WTC11 (cell line): ENCODE results near the gene LPP. TPM values are rescaled to one million over a fixed set of nuclear protein-coding genes. Genes with fewer than 3 reads are reported as not detected.

Experiments
- ATAC-seq: fragments of 200-7000 bp; cut with Tn5 transposase; 2 replicates; pipeline ENCODE4 v1.10.0; 2021; ENCODE audit warnings: mild to moderate bottlenecking, moderate library complexity
- CTCF ChIA-PET: fragments of 300-600 bp; sonication (Branson Sonifier 250); formaldehyde crosslinking; loops from one replicate; lab custom pipeline; 2021; ENCODE audit warnings: antibody characterized with exemption; lab: Charles Lee
- POLR2A ChIA-PET: fragments of 350-600 bp; sonication (Branson Sonifier 250); formaldehyde crosslinking; loops from one replicate; lab custom pipeline; 2021; ENCODE audit warnings: antibody characterized with exemption; lab: Charles Lee
- DNase-seq: peaks from one replicate; pipeline ENCODE4 v3.0.0; 2021; ENCODE audit warnings: low spot score
- H3K27ac Mint-ChIP-seq: 2 replicates; pipeline ENCODE4 v1.8.0; 2021; ENCODE audit warnings: mixed read lengths
- H3K27me3 Mint-ChIP-seq: 2 replicates; pipeline ENCODE4 v1.8.0; 2021; ENCODE audit warnings: low read depth, mild to moderate bottlenecking, moderate library complexity, mixed read lengths
- H3K36me3 Mint-ChIP-seq: 2 replicates; pipeline ENCODE4 v1.8.0; 2021; ENCODE audit warnings: mixed read lengths
- H3K4me1 Mint-ChIP-seq: 2 replicates; pipeline ENCODE4 v1.8.0; 2022; ENCODE audit warnings: mixed read lengths
- H3K4me3 Mint-ChIP-seq: 2 replicates; pipeline ENCODE4 v1.8.0; 2021; ENCODE audit warnings: mild to moderate bottlenecking, moderate library complexity, mixed read lengths
- H3K9me3 Mint-ChIP-seq: 2 replicates; pipeline ENCODE4 v1.8.0; 2021; ENCODE audit warnings: mixed read lengths
- FOXJ3 ChIP-seq: sonication (generic); formaldehyde crosslinking; IDR thresholded peaks from 2 replicates; pipeline ENCODE4 v1.9.0; 2021; ENCODE audit warnings: missing genetic modification reagents, mild to moderate bottlenecking, borderline replicate concordance
- JAZF1 ChIP-seq: fragments of 250-450 bp; sonication (Bioruptor Pico); IDR thresholded peaks from 2 replicates; pipeline ENCODE4 v1.9.0; 2021; ENCODE audit warnings: moderate library complexity, mild to moderate bottlenecking, inconsistent platforms
- KAT7 ChIP-seq: sonication (generic); formaldehyde crosslinking; IDR thresholded peaks from 2 replicates; pipeline ENCODE4 v1.8.1; 2023; ENCODE audit warnings: missing genetic modification reagents, mild to moderate bottlenecking, borderline replicate concordance
- NR1H2 ChIP-seq: sonication (generic); formaldehyde crosslinking; IDR thresholded peaks from 2 replicates; pipeline ENCODE4 v1.9.0; 2021; ENCODE audit warnings: mild to moderate bottlenecking, moderate library complexity, missing genetic modification reagents
- RORB ChIP-seq: fragments of 250-450 bp; sonication (Bioruptor Pico); IDR thresholded peaks from 2 replicates; pipeline ENCODE4 v1.9.0; 2021; ENCODE audit warnings: mild to moderate bottlenecking
- SOX15 ChIP-seq: fragments of 250-450 bp; sonication (Bioruptor Pico); IDR thresholded peaks from 2 replicates; pipeline ENCODE4 v1.9.0; 2021; ENCODE audit warnings: mild to moderate bottlenecking
- TEAD1 ChIP-seq: sonication (generic); formaldehyde crosslinking; IDR thresholded peaks from 2 replicates; pipeline ENCODE4 v1.8.0; 2022; ENCODE audit warnings: mild to moderate bottlenecking, missing genetic modification reagents
- TEAD4 ChIP-seq: sonication (generic); formaldehyde crosslinking; IDR thresholded peaks from 2 replicates; pipeline ENCODE4 v1.8.0; 2022; ENCODE audit warnings: mild to moderate bottlenecking, missing genetic modification reagents
- ZNF219 ChIP-seq: sonication (generic); formaldehyde crosslinking; IDR thresholded peaks from 2 replicates; pipeline ENCODE4 v1.8.0; 2023; ENCODE audit warnings: missing genetic modification reagents, mild to moderate bottlenecking, borderline replicate concordance
- ZNF423 ChIP-seq: fragments of 250-450 bp; sonication (Bioruptor Pico); IDR thresholded peaks from 2 replicates; pipeline ENCODE4 v2.1.2; 2022; ENCODE audit warnings: mild to moderate bottlenecking, moderate library complexity
- total RNA-seq: library from RNA; stranded (reverse); gene quantifications from 3 replicates; pipeline ENCODE4 v1.2.3, GENCODE V29; 2021
- TF ChIP-seq, protein P1 (sequence below): sonication (generic); formaldehyde crosslinking; IDR thresholded peaks from 2 replicates; pipeline ENCODE4 v1.8.1; 2022; ENCODE audit warnings: low read depth, mild to moderate bottlenecking, moderate library complexity, missing genetic modification reagents, borderline replicate concordance
- TF ChIP-seq, protein P2 (sequence below): sonication (generic); formaldehyde crosslinking; IDR thresholded peaks from 2 replicates; pipeline ENCODE4 v1.8.0; 2023; ENCODE audit warnings: missing genetic modification reagents, mild to moderate bottlenecking, borderline replicate concordance
- TF ChIP-seq, protein P3 (sequence below): sonication (generic); formaldehyde crosslinking; IDR thresholded peaks from 2 replicates; pipeline ENCODE4 v1.8.1; 2022; ENCODE audit warnings: mild to moderate bottlenecking, missing genetic modification reagents, moderate library complexity, borderline replicate concordance
- TF ChIP-seq, protein P4 (sequence below): fragments of 250-450 bp; sonication (Bioruptor Pico); IDR thresholded peaks from 2 replicates; pipeline ENCODE4 v1.8.0; 2021; ENCODE audit warnings: mild to moderate bottlenecking
- TF ChIP-seq, protein P5 (sequence below): fragments of 250-450 bp; sonication (Bioruptor Pico); IDR thresholded peaks from 2 replicates; pipeline ENCODE4 v1.9.0; 2021; ENCODE audit warnings: mild to moderate bottlenecking

LPP gene
- total RNA-seq, 1 experiment from 2014 or later, result 49.6 TPM

DNA sequence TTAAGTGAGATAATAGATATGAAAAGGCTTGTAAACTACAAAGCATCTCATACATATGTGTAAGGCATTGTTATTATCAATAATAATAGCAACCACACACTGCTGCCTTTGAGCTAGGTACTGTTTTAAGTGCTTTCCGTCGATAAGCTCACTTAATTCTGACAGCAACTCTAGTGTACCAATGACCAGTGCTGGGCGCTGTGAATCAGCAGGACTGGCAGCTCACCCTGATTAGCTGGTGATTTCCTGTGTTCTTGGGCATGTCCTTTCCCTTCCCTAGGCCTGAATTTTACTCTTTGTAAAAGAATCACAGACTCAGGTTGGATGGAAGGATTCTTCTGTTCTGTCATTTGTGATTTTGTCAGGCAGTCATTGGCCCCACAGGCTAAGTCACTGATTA, 215.6 kb downstream of the LPP start:
- ChIA-PET CTCF (no interaction called here), POLR2A (no interaction called here)
- peaks cover 5% of the 10 kb centered on the region for H3K36me3 Mint-ChIP-seq

DNA sequence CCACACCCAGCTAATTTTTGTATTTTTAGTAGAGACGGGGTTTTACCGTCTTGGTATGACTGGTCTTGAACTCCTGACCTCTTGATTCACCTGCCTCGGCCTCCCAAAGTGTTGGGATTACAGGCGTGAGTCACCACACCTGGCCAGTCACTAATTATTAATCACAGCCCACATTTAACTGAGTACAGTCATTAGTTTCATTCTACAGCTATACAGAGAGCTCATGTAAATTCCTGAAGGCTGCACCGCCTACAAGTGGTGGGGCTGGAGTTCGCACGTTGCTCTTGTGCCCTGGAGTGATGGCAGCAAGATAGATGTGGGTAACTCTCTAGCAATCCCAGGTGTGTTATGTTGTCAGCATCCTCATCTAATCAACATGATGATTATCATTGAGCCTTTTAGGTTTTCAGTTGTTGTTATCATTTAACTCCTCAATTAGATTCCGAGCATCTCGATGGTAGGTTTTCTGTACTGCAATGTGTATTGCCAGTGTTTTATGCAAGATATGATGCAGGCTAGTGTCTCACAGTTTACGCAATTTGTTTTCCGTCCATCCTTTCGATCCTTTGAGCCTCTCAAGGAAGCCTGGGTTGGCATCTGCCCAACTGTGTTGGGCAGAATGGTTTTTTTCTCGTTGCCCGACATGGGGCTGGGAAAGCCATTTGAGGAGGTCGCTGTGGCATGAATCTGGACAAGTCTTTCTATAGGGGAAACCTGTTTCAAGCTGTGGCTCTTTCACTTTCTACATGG, 216.3 kb downstream of the LPP start:
- TF ChIP-seq, protein P1, sequence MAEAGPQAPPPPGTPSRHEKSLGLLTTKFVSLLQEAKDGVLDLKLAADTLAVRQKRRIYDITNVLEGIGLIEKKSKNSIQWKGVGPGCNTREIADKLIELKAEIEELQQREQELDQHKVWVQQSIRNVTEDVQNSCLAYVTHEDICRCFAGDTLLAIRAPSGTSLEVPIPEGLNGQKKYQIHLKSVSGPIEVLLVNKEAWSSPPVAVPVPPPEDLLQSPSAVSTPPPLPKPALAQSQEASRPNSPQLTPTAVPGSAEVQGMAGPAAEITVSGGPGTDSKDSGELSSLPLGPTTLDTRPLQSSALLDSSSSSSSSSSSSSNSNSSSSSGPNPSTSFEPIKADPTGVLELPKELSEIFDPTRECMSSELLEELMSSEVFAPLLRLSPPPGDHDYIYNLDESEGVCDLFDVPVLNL (CRISPR knock-in tag), result no peak
- TF ChIP-seq, protein P2, sequence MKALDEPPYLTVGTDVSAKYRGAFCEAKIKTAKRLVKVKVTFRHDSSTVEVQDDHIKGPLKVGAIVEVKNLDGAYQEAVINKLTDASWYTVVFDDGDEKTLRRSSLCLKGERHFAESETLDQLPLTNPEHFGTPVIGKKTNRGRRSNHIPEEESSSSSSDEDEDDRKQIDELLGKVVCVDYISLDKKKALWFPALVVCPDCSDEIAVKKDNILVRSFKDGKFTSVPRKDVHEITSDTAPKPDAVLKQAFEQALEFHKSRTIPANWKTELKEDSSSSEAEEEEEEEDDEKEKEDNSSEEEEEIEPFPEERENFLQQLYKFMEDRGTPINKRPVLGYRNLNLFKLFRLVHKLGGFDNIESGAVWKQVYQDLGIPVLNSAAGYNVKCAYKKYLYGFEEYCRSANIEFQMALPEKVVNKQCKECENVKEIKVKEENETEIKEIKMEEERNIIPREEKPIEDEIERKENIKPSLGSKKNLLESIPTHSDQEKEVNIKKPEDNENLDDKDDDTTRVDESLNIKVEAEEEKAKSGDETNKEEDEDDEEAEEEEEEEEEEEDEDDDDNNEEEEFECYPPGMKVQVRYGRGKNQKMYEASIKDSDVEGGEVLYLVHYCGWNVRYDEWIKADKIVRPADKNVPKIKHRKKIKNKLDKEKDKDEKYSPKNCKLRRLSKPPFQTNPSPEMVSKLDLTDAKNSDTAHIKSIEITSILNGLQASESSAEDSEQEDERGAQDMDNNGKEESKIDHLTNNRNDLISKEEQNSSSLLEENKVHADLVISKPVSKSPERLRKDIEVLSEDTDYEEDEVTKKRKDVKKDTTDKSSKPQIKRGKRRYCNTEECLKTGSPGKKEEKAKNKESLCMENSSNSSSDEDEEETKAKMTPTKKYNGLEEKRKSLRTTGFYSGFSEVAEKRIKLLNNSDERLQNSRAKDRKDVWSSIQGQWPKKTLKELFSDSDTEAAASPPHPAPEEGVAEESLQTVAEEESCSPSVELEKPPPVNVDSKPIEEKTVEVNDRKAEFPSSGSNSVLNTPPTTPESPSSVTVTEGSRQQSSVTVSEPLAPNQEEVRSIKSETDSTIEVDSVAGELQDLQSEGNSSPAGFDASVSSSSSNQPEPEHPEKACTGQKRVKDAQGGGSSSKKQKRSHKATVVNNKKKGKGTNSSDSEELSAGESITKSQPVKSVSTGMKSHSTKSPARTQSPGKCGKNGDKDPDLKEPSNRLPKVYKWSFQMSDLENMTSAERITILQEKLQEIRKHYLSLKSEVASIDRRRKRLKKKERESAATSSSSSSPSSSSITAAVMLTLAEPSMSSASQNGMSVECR (CRISPR knock-in tag), result no peak
- TF ChIP-seq ZNF219 (CRISPR knock-in tag) (no peak), ZNF423 (CRISPR knock-in tag) (no peak), SOX15 (CRISPR knock-in tag) (no peak)
- TF ChIP-seq, all 79 proteins: peak for 0
- DNase-seq, result no peak
- no peak for ATAC-seq
- ChIA-PET POLR2A (no interaction called here), CTCF (no interaction called here)
- H3K4me3 Mint-ChIP-seq, result no peak overlapping the region
- peaks cover 5% of the 10 kb centered on the region for H3K36me3 Mint-ChIP-seq
- H3K27me3 Mint-ChIP-seq, result no peaks in the 10 kb centered on the region
- H3K4me1 Mint-ChIP-seq, result peaks cover 3% of the 10 kb centered on the region; the same call in 1 of the 2 replicates
- H3K27ac Mint-ChIP-seq, result peak overlapping the region; percentile 23; the same call in 1 of the 2 replicates
- peaks cover 3% of the 10 kb centered on the region for H3K9me3 Mint-ChIP-seq

More for the DNA sequence above, 215.6 kb downstream of the LPP start:
- no peak overlapping the region for H3K27ac Mint-ChIP-seq
- no peak for DNase-seq
- no peak overlapping the region for H3K4me3 Mint-ChIP-seq
- ATAC-seq, result no peak
- no peak for TF ChIP-seq SOX15 (CRISPR knock-in tag)
- TF ChIP-seq, protein P3, sequence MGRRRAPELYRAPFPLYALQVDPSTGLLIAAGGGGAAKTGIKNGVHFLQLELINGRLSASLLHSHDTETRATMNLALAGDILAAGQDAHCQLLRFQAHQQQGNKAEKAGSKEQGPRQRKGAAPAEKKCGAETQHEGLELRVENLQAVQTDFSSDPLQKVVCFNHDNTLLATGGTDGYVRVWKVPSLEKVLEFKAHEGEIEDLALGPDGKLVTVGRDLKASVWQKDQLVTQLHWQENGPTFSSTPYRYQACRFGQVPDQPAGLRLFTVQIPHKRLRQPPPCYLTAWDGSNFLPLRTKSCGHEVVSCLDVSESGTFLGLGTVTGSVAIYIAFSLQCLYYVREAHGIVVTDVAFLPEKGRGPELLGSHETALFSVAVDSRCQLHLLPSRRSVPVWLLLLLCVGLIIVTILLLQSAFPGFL, result no peak
- no peak for TF ChIP-seq KAT7
- TF ChIP-seq, protein P2 (CRISPR knock-in tag), result no peak
- no peak for TF ChIP-seq FOXJ3 (CRISPR knock-in tag)
- no peak for TF ChIP-seq NR1H2 (CRISPR knock-in tag)
- no peak for TF ChIP-seq RORB (CRISPR knock-in tag)
- TF ChIP-seq, protein P4, sequence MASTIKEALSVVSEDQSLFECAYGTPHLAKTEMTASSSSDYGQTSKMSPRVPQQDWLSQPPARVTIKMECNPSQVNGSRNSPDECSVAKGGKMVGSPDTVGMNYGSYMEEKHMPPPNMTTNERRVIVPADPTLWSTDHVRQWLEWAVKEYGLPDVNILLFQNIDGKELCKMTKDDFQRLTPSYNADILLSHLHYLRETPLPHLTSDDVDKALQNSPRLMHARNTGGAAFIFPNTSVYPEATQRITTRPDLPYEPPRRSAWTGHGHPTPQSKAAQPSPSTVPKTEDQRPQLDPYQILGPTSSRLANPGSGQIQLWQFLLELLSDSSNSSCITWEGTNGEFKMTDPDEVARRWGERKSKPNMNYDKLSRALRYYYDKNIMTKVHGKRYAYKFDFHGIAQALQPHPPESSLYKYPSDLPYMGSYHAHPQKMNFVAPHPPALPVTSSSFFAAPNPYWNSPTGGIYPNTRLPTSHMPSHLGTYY (CRISPR knock-in tag), result no peak
- TF ChIP-seq, protein P5, sequence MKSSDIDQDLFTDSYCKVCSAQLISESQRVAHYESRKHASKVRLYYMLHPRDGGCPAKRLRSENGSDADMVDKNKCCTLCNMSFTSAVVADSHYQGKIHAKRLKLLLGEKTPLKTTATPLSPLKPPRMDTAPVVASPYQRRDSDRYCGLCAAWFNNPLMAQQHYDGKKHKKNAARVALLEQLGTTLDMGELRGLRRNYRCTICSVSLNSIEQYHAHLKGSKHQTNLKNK, result no peak
- TF ChIP-seq TEAD4 (CRISPR knock-in tag), result no peak
- TF ChIP-seq TEAD1 (CRISPR knock-in tag), result no peak
- TF ChIP-seq JAZF1 (CRISPR knock-in tag), result no peak
- H3K4me1 Mint-ChIP-seq, result peaks cover 9% of the 10 kb centered on the region
- peaks cover 3% of the 10 kb centered on the region for H3K9me3 Mint-ChIP-seq
- no peaks in the 10 kb centered on the region for H3K27me3 Mint-ChIP-seq
